ENCODE measurements around the gene WNT1.

Gene WNT1

GRCh38 chr12:48965298-48965838 is 12.8 kb upstream of the WNT1 start:
- H3K4me2 ChIP-seq (ENCODE audit: low read length, poor library complexity, severe bottlenecking) = no peak overlapping the region
- H3K9ac ChIP-seq (ENCODE audit: low read length) = no peak overlapping the region
- no peak overlapping the region for H2BK12ac ChIP-seq (ENCODE audit: low read length in 2 of 2)
- peaks cover 63% of the 10 kb centered on the region in 2 experiments for H3K27me3 ChIP-seq (ENCODE audit: control insufficient read depth in 1 of 2, insufficient read depth in 1 of 2, low read length in 2 of 2)
- peak; percentile 48 for DNase-seq
- H3K79me1 ChIP-seq (replicated peaks; ENCODE audit: low read length, poor library complexity, severe bottlenecking) = no peaks in the 10 kb centered on the region
- H2AK5ac ChIP-seq (ENCODE audit: low read length, severe bottlenecking) = no peak overlapping the region
- no peak overlapping the region for H3K14ac ChIP-seq (ENCODE audit: low read length in 2 of 2)
- H3K9me3 ChIP-seq (ENCODE audit: control insufficient read depth, low read length) = no peaks in the 10 kb centered on the region
- no peak overlapping the region for H4K8ac ChIP-seq (ENCODE audit: low read length)
- no peak overlapping the region for H2AFZ ChIP-seq (ENCODE audit: low read depth, low read length)
- no peak overlapping the region for H2BK5ac ChIP-seq (ENCODE audit: low read depth, low read length, poor library complexity, severe bottlenecking)
- H4K91ac ChIP-seq (ENCODE audit: low read length) = no peak overlapping the region
- no peak overlapping the region for H2BK120ac ChIP-seq (ENCODE audit: low read depth, low read length)
- H3K4ac ChIP-seq (ENCODE audit: low read depth in 1 of 2, low read length in 2 of 2) = no peak overlapping the region
- no peak overlapping the region for H3K4me3 ChIP-seq (ENCODE audit: insufficient read depth in 1 of 2, low read depth in 1 of 2, low read length in 2 of 2)
- no peak overlapping the region for H2BK15ac ChIP-seq (ENCODE audit: low read depth, poor library complexity, severe bottlenecking)
- no peak overlapping the region for H3K23ac ChIP-seq (ENCODE audit: low read length in 2 of 2)
- H3K18ac ChIP-seq (ENCODE audit: low read depth in 1 of 2, low read length in 2 of 2) = no peak overlapping the region
- H3K36me3 ChIP-seq (ENCODE audit: control insufficient read depth in 1 of 2, insufficient read depth in 2 of 2, low read depth in 1 of 2, low read length in 2 of 2) = no peaks in the 10 kb centered on the region
- peaks cover 19% of the 10 kb centered on the region for H3K4me1 ChIP-seq (ENCODE audit: control insufficient read depth, insufficient read depth, low read depth, low read length)
- H3K27ac ChIP-seq (ENCODE audit: low read length, poor library complexity, severe bottlenecking) = no peak overlapping the region

GRCh38 chr12:48966177-48966895 is 11.8 kb upstream of the WNT1 start:
- no peak overlapping the region for H2BK120ac ChIP-seq (ENCODE audit: low read depth, low read length)
- H4K91ac ChIP-seq (ENCODE audit: low read length) = peak overlapping the region; percentile 44
- no peak overlapping the region for H2AK5ac ChIP-seq (ENCODE audit: low read length, severe bottlenecking)
- H3K9ac ChIP-seq (ENCODE audit: low read length) = no peak overlapping the region
- H3K27me3 ChIP-seq (ENCODE audit: control insufficient read depth in 1 of 2, insufficient read depth in 1 of 2, low read length in 2 of 2) = peaks cover 63 to 68% of the 10 kb centered on the region in 2 experiments
- H3K9me3 ChIP-seq (ENCODE audit: control insufficient read depth, low read length) = no peaks in the 10 kb centered on the region
- H3K4me2 ChIP-seq (ENCODE audit: low read length, poor library complexity, severe bottlenecking) = no peak overlapping the region
- DNase-seq = no peak
- H2BK15ac ChIP-seq (ENCODE audit: low read depth, poor library complexity, severe bottlenecking) = no peak overlapping the region
- 82% methylated on average over 20 of the region's 20 CpGs for WGBS
- no peaks in the 10 kb centered on the region for H3K36me3 ChIP-seq (ENCODE audit: control insufficient read depth in 1 of 2, insufficient read depth in 2 of 2, low read depth in 1 of 2, low read length in 2 of 2)
- no peaks in the 10 kb centered on the region for H3K79me1 ChIP-seq (replicated peaks; ENCODE audit: low read length, poor library complexity, severe bottlenecking)
- no peak overlapping the region for H2AFZ ChIP-seq (ENCODE audit: low read depth, low read length)
- no peak overlapping the region for H3K4me3 ChIP-seq (ENCODE audit: insufficient read depth in 1 of 2, low read depth in 1 of 2, low read length in 2 of 2)
- H3K27ac ChIP-seq (ENCODE audit: low read length, poor library complexity, severe bottlenecking) = no peak overlapping the region
- no peak overlapping the region for H2BK5ac ChIP-seq (ENCODE audit: low read depth, low read length, poor library complexity, severe bottlenecking)
- no peak overlapping the region for H3K14ac ChIP-seq (ENCODE audit: low read length in 2 of 2)
- H3K4ac ChIP-seq (ENCODE audit: low read depth in 1 of 2, low read length in 2 of 2) = no peak overlapping the region
- no peak overlapping the region for H3K23ac ChIP-seq (ENCODE audit: low read length in 2 of 2)
- peaks cover 19% of the 10 kb centered on the region for H3K4me1 ChIP-seq (ENCODE audit: control insufficient read depth, insufficient read depth, low read depth, low read length)
- H3K18ac ChIP-seq (ENCODE audit: low read depth in 1 of 2, low read length in 2 of 2) = no peak overlapping the region
- no peak overlapping the region for H4K8ac ChIP-seq (ENCODE audit: low read length)
- H2BK12ac ChIP-seq (ENCODE audit: low read length in 2 of 2) = no peak overlapping the region

GRCh38 chr12:48967991-48968390 is 10.1 kb upstream of the WNT1 start:
- no peak overlapping the region for H3K27ac ChIP-seq (ENCODE audit: low read length, poor library complexity, severe bottlenecking)
- H3K36me3 ChIP-seq (ENCODE audit: control insufficient read depth in 1 of 2, insufficient read depth in 2 of 2, low read depth in 1 of 2, low read length in 2 of 2) = no peaks in the 10 kb centered on the region
- H3K4me1 ChIP-seq (ENCODE audit: control insufficient read depth, insufficient read depth, low read depth, low read length) = peaks cover 33% of the 10 kb centered on the region
- no peak overlapping the region for H3K9ac ChIP-seq (ENCODE audit: low read length)
- H2BK5ac ChIP-seq (ENCODE audit: low read depth, low read length, poor library complexity, severe bottlenecking) = no peak overlapping the region
- H4K91ac ChIP-seq (ENCODE audit: low read length) = no peak overlapping the region
- WGBS = 76% methylated on average over 7 of the region's 7 CpGs
- peak overlapping the region in 1 of 2 experiments; percentile 46 for H3K23ac ChIP-seq (ENCODE audit: low read length in 2 of 2)
- H3K4ac ChIP-seq (ENCODE audit: low read depth in 1 of 2, low read length in 2 of 2) = no peak overlapping the region
- H2AFZ ChIP-seq (ENCODE audit: low read depth, low read length) = no peak overlapping the region
- H2BK120ac ChIP-seq (ENCODE audit: low read depth, low read length) = no peak overlapping the region
- DNase-seq = no peak
- peak overlapping the region in 1 of 2 experiments; percentile 38 for H3K14ac ChIP-seq (ENCODE audit: low read length in 2 of 2)
- H2AK5ac ChIP-seq (ENCODE audit: low read length, severe bottlenecking) = no peak overlapping the region
- H4K8ac ChIP-seq (ENCODE audit: low read length) = no peak overlapping the region
- H3K4me3 ChIP-seq (ENCODE audit: insufficient read depth in 1 of 2, low read depth in 1 of 2, low read length in 2 of 2) = no peak overlapping the region
- H3K4me2 ChIP-seq (ENCODE audit: low read length, poor library complexity, severe bottlenecking) = no peak overlapping the region
- peaks cover 77 to 79% of the 10 kb centered on the region in 2 experiments for H3K27me3 ChIP-seq (ENCODE audit: control insufficient read depth in 1 of 2, insufficient read depth in 1 of 2, low read length in 2 of 2)
- no peak overlapping the region for H2BK15ac ChIP-seq (ENCODE audit: low read depth, poor library complexity, severe bottlenecking)
- no peaks in the 10 kb centered on the region for H3K79me1 ChIP-seq (replicated peaks; ENCODE audit: low read length, poor library complexity, severe bottlenecking)
- no peak overlapping the region for H3K18ac ChIP-seq (ENCODE audit: low read depth in 1 of 2, low read length in 2 of 2)
- no peaks in the 10 kb centered on the region for H3K9me3 ChIP-seq (ENCODE audit: control insufficient read depth, low read length)
- H2BK12ac ChIP-seq (ENCODE audit: low read length in 2 of 2) = no peak overlapping the region

- Histone ChIP-seq H3K9me3 (ENCODE audit: control insufficient read depth, low read length) (no peaks in the 10 kb centered on the region), H3K79me1 (replicated peaks; ENCODE audit: low read length, poor library complexity, severe bottlenecking) (no peaks in the 10 kb centered on the region), H2BK12ac (ENCODE audit: low read length in 2 of 2) (no peak overlapping the region), H3K4me3 (ENCODE audit: insufficient read depth in 1 of 2, low read depth in 1 of 2, low read length in 2 of 2) (no peak overlapping the region), H2BK120ac (ENCODE audit: low read depth, low read length) (no peak overlapping the region), H2BK5ac (ENCODE audit: low read depth, low read length, poor library complexity, severe bottlenecking) (no peak overlapping the region), H3K27ac (ENCODE audit: low read length, poor library complexity, severe bottlenecking) (no peak overlapping the region), H3K4me1 (ENCODE audit: control insufficient read depth, insufficient read depth, low read depth, low read length) (peaks cover 34% of the 10 kb centered on the region), H2AFZ (ENCODE audit: low read depth, low read length) (no peak overlapping the region), H2BK15ac (ENCODE audit: low read depth, poor library complexity, severe bottlenecking) (no peak overlapping the region), H4K91ac (ENCODE audit: low read length) (no peak overlapping the region), H4K8ac (ENCODE audit: low read length) (no peak overlapping the region), H3K27me3 (ENCODE audit: control insufficient read depth in 1 of 2, insufficient read depth in 1 of 2, low read length in 2 of 2) (peaks cover 82 to 83% of the 10 kb centered on the region in 2 experiments), H2AK5ac (ENCODE audit: low read length, severe bottlenecking) (no peak overlapping the region), H3K9ac (ENCODE audit: low read length) (no peak overlapping the region), H3K4me2 (ENCODE audit: low read length, poor library complexity, severe bottlenecking) (no peak overlapping the region), H3K36me3 (ENCODE audit: control insufficient read depth in 1 of 2, insufficient read depth in 2 of 2, low read depth in 1 of 2, low read length in 2 of 2) (no peaks in the 10 kb centered on the region), H3K4ac (ENCODE audit: low read depth in 1 of 2, low read length in 2 of 2) (no peak overlapping the region), H3K18ac (ENCODE audit: low read depth in 1 of 2, low read length in 2 of 2) (no peak overlapping the region), H3K14ac (ENCODE audit: low read length in 2 of 2) (no peak overlapping the region), H3K23ac (ENCODE audit: low read length in 2 of 2) (no peak overlapping the region)
- WGBS = 25% methylated on average over 3 of the region's 3 CpGs
- no peak for DNase-seq
Observed at GRCh38 chr12:48968467-48968866, 9.7 kb upstream of the WNT1 start.

All from mesenchymal stem cell (in vitro differentiated cells and primary cell).